ENCODE results near the gene THRB. TPM values are rescaled to one million over a fixed set of nuclear protein-coding genes. Genes with fewer than 3 reads are reported as not detected.

Gene THRB
- total and polyA plus RNA-seq, 9 of the 15 experiments (the other 6 are each of a cell fraction or from before 2014, with no cell fraction given), result 1.7 to 14.9 (median 6.9) TPM

- ATAC-seq, result peak; percentile 25; the same call in 1 of the 3 replicates
- POLR2A ChIA-PET, result no interaction called here
- Histone ChIP-seq H2AFZ (ENCODE audit: low read depth, low read length) (no peak overlapping the region), H3K36me3 (ENCODE audit: control insufficient read depth, insufficient read depth, low read length) (no peaks in the 10 kb centered on the region), H3K9me1 (ENCODE audit: control insufficient read depth, insufficient read depth, low read length) (no peaks in the 10 kb centered on the region), H3K9me3 (replicated peaks; ENCODE audit: control insufficient read depth, insufficient read depth, low read depth, low read length) (no peaks in the 10 kb centered on the region), H3K9ac (ENCODE audit: insufficient read depth in 1 of 2, low read depth in 2 of 2, low read length in 2 of 2) (no peak overlapping the region), H3K27me3 (ENCODE audit: control insufficient read depth in 2 of 2, insufficient read depth in 2 of 2, low read length in 2 of 2) (no peaks in the 10 kb centered on the region), H3K27ac (ENCODE audit: extremely low read depth, low read depth, low read length) (no peak overlapping the region), H4K20me1 (replicated peaks; ENCODE audit: control insufficient read depth, insufficient read depth, low read length) (no peaks in the 10 kb centered on the region), H3K79me2 (ENCODE audit: control insufficient read depth, insufficient read depth, low read length) (no peaks in the 10 kb centered on the region), H3K4me3 (no peak overlapping the region), H3K4me2 (ENCODE audit: insufficient read depth, low read length) (no peak overlapping the region), H3K4me1 (replicated peaks in 1 of 2; ENCODE audit: control insufficient read depth in 2 of 2, insufficient read depth in 2 of 2, low read length in 2 of 2) (peaks cover 0 to 4% of the 10 kb centered on the region in 2 experiments; a peak in 2 of 5 replicates)
- CTCF ChIA-PET (ENCODE audit: low intra/inter-chr PET ratio), result no interaction called here
- DNase-seq (ENCODE audit: extremely low read depth in 1 of 4, low spot score in 3 of 4), result no peak
- BruUV-seq (replicated peaks), result no TSS peak
- TF ChIP-seq ILK (tag; IDR thresholded peaks at IDR 0.05; ENCODE audit: borderline replicate concordance, low read depth) (no peak), CBFA2T2 (conservative IDR thresholded peaks at IDR 0.05) (no peak), ZNF561 (CRISPR knock-in tag; conservative IDR thresholded peaks at IDR 0.05) (no peak), SMAD2 (IDR thresholded peaks at IDR 0.05; ENCODE audit: low read depth, low read length) (no peak), CHD1 (IDR thresholded peaks at IDR 0.05; ENCODE audit: low read length) (no peak), ETV5 (CRISPR knock-in tag; IDR thresholded peaks at IDR 0.05; ENCODE audit: low read depth) (no peak), KDM1A (IDR thresholded peaks at IDR 0.05) (no peak), HOXB6 (CRISPR knock-in tag; IDR thresholded peaks at IDR 0.05; ENCODE audit: borderline replicate concordance) (no peak), TBL1XR1 (IDR thresholded peaks at IDR 0.05; ENCODE audit: low read length in 2 of 2) (no peak), ZNF655 (CRISPR knock-in tag; IDR thresholded peaks at IDR 0.05) (no peak)
- in situ Hi-C loops (cut with MboI), result no loop called here
- intact Hi-C loops (cut with micrococcal nuclease), result no loop called here
- no peak for FAIRE-seq
These were observed 183.8 kb downstream of the THRB start for GRCh38 chr3:24310887-24311286.

Data from K562 (cell line).